ENCODE results near the gene YEATS4. TPM values are rescaled to one million over a fixed set of nuclear protein-coding genes. Genes with fewer than 3 reads are reported as not detected.

Gene YEATS4
- total RNA-seq, 1 donor from 2014 or later, result 13.5 TPM

DNA sequence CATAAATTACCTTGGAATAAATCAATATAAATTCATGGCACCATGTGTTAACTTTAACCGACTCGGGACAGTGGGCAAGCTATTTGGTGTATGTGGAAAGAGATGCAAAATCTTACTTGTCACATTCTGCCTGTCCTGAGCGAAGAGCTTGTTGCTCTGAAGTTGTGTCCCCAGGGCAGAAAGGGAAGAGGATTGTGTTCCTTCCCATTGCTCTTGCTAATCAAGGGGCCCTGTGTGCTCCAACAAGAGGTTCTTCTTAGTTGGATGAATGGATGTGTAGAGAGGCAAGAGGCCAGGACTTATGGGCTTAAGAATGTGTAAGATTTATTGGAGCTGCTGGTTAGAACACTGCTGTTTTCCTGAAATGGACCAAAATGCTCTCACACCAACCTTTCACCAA, 74.1 kb downstream of the YEATS4 start:
- no peaks in the 10 kb centered on the region for H3K27me3 Mint-ChIP-seq (ENCODE audit: low read depth)
- TF ChIP-seq, protein P1, sequence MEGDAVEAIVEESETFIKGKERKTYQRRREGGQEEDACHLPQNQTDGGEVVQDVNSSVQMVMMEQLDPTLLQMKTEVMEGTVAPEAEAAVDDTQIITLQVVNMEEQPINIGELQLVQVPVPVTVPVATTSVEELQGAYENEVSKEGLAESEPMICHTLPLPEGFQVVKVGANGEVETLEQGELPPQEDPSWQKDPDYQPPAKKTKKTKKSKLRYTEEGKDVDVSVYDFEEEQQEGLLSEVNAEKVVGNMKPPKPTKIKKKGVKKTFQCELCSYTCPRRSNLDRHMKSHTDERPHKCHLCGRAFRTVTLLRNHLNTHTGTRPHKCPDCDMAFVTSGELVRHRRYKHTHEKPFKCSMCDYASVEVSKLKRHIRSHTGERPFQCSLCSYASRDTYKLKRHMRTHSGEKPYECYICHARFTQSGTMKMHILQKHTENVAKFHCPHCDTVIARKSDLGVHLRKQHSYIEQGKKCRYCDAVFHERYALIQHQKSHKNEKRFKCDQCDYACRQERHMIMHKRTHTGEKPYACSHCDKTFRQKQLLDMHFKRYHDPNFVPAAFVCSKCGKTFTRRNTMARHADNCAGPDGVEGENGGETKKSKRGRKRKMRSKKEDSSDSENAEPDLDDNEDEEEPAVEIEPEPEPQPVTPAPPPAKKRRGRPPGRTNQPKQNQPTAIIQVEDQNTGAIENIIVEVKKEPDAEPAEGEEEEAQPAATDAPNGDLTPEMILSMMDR (IDR thresholded peaks at IDR 0.05), result no peak
- no peaks in the 10 kb centered on the region for H3K36me3 Mint-ChIP-seq (ENCODE audit: low read depth)
- no peak overlapping the region for H3K27ac Mint-ChIP-seq (ENCODE audit: unreplicated experiment)
- no peaks in the 10 kb centered on the region for H3K9me3 Mint-ChIP-seq (ENCODE audit: low read depth)
- no peak for DNase-seq (ENCODE audit: low spot score)
- no peak overlapping the region for H3K4me3 Mint-ChIP-seq (ENCODE audit: unreplicated experiment)
- peaks cover 29% of the 10 kb centered on the region for H3K4me1 Mint-ChIP-seq (ENCODE audit: low read depth)

DNA sequence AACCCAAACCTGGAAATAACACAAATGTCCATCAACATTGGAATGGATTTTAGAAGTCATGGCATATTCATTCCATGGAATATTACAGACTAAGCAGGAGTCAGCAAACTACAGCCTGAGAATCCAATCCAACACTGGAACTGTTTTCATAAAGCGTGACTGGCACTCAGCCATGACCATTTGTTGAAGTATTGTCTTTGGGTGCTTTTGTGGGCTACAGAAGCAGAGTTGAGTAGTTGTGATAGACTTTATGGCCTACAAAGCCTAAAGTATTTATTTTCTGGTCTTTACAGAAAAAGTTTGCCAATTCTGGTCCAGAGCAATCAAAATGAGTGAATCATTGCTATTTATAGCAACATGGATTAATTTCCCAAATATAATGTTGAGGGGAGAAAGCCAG, 76.1 kb downstream of the YEATS4 start:
- Mint-ChIP-seq H3K27me3 (ENCODE audit: low read depth) (no peaks in the 10 kb centered on the region), H3K27ac (ENCODE audit: unreplicated experiment) (no peak overlapping the region), H3K4me1 (ENCODE audit: low read depth) (peaks cover 23% of the 10 kb centered on the region), H3K36me3 (ENCODE audit: low read depth) (no peaks in the 10 kb centered on the region), H3K9me3 (ENCODE audit: low read depth) (no peaks in the 10 kb centered on the region), H3K4me3 (ENCODE audit: unreplicated experiment) (no peak overlapping the region)
- DNase-seq (ENCODE audit: low spot score), result no peak
- TF ChIP-seq, protein P1 (IDR thresholded peaks at IDR 0.05), result no peak

DNA sequence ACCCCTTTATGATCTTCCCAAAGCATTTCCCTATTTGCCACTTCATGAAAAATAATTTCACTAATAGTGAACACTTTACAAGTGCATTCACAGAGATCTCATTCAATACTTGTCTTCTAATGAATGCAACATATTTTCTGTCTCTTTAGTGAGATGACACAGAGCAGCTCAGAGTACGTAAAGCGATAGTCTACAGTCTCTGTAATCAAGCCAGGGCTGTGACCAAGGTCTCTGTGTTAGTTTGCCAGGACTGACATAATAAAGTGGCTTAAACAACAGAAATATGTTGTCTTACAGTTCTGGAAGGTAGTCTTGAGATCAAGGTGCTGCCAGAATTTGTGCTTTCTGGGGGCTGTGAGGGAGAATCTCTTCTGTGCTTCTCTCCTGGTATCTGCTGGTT, 77.5 kb downstream of the YEATS4 start:
- DNase-seq (ENCODE audit: low spot score), result no peak
- Mint-ChIP-seq H3K27ac (ENCODE audit: unreplicated experiment) (no peak overlapping the region), H3K36me3 (ENCODE audit: low read depth) (no peaks in the 10 kb centered on the region), H3K4me1 (ENCODE audit: low read depth) (peaks cover 12% of the 10 kb centered on the region), H3K4me3 (ENCODE audit: unreplicated experiment) (no peak overlapping the region), H3K27me3 (ENCODE audit: low read depth) (no peaks in the 10 kb centered on the region), H3K9me3 (ENCODE audit: low read depth) (no peaks in the 10 kb centered on the region)
- TF ChIP-seq, protein P1 (IDR thresholded peaks at IDR 0.05), result no peak

DNA sequence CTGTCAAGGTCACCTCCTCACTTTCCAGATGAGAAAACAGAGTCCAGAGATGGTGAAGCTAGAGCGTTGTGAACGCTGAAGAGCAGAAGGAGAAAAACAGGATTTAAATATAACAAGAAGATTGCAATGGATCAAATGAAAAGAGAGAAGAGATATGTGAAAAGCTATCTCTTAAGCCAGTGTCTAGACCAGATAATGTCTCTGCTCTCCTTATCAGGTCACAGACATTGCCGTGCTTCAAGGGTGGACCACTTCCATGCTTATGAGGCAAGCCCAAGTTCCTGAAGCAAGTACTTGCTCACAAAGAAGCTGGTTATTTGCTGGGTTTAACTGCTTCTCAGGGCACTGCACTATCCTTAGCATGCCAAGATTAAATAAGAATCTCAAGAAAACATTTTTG, 79.0 kb downstream of the YEATS4 start:
- no peak for DNase-seq (ENCODE audit: low spot score)
- Mint-ChIP-seq H3K27ac (ENCODE audit: unreplicated experiment) (no peak overlapping the region), H3K9me3 (ENCODE audit: low read depth) (no peaks in the 10 kb centered on the region), H3K27me3 (ENCODE audit: low read depth) (no peaks in the 10 kb centered on the region), H3K4me3 (ENCODE audit: unreplicated experiment) (no peak overlapping the region), H3K4me1 (ENCODE audit: low read depth) (peaks cover 12% of the 10 kb centered on the region), H3K36me3 (ENCODE audit: low read depth) (no peaks in the 10 kb centered on the region)
- TF ChIP-seq, protein P1 (IDR thresholded peaks at IDR 0.05), result no peak

DNA sequence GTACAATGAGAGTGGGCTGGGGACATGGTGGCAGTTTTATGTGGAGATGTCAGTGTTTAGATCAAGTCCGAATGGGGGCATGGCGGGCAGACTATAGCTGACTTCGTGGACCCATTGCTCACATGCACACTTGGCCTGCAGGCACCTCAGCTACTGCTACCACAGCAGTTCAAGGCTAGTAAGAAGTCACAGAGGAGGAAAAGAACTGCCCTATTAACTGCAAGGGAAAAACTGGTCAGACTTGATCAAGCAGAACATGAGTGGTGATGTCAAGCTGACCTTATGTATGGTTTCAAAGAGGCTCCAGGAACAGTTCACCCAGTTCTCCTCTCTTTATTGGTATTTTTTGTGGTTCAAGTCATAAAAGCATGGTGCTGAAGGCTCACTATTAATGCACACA, 80.5 kb downstream of the YEATS4 start:
- no peaks in the 10 kb centered on the region for H3K36me3 Mint-ChIP-seq (ENCODE audit: low read depth)
- H3K27ac Mint-ChIP-seq (ENCODE audit: unreplicated experiment), result no peak overlapping the region
- H3K9me3 Mint-ChIP-seq (ENCODE audit: low read depth), result no peaks in the 10 kb centered on the region
- peaks cover 11% of the 10 kb centered on the region for H3K4me1 Mint-ChIP-seq (ENCODE audit: low read depth)
- DNase-seq (ENCODE audit: low spot score), result no peak
- H3K4me3 Mint-ChIP-seq (ENCODE audit: unreplicated experiment), result no peak overlapping the region
- H3K27me3 Mint-ChIP-seq (ENCODE audit: low read depth), result no peaks in the 10 kb centered on the region
- TF ChIP-seq, protein P1 (IDR thresholded peaks at IDR 0.05), result no peak

Other genes starting within 250 kb of the YEATS4 start
- gene CPSF6, start 120.2 kb upstream of the YEATS4 start, total RNA-seq, result 50.3 to 55.9 TPM (median 51.6 TPM) in 3 replicates
- not detected in 3 replicates for gene LYZ, start 11.4 kb upstream of the YEATS4 start, total RNA-seq
- 45.1 to 52.7 TPM (median 46.9 TPM) in 3 replicates for gene FRS2, start 110.6 kb downstream of the YEATS4 start, total RNA-seq
- 142 to 163 TPM (median 150 TPM) in 3 replicates for gene CCT2, start 225.7 kb downstream of the YEATS4 start, total RNA-seq